DMS53 (cell line): ENCODE measurements around the gene SETBP1.

ENCODE experiments used
- DNase-seq: peaks from one replicate; lab custom pipeline; 2025; lab: John Stamatoyannopoulos, UW

Gene SETBP1

DNA sequence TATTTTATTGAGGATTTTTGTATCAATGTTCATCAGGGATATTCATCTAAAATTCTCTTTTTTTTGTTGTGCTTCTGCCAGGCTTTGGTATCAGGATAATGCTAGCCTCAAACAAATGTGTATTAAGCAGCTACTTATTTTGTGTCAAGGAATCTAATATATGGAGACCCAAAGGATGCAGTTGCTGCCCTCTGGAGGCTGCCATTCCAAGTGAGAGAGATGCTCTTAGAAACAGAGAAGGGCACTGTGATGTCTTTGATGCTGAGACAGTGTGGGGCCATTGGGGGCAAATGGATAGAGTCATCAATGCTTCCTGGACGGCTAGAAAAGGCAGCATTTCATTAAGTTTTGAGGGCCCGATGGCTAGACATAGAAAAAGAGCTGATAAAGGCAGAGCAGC lies 292.6 kb downstream of the SETBP1 start:
- DNase-seq = peak; percentile 20

- no peak for DNase-seq
Observed at GRCh38 chr18:44974174-44974573, 293.5 kb downstream of the SETBP1 start.

- DNase-seq = no peak
Observed at GRCh38 chr18:44977856-44978255, 297.2 kb downstream of the SETBP1 start.

DNA sequence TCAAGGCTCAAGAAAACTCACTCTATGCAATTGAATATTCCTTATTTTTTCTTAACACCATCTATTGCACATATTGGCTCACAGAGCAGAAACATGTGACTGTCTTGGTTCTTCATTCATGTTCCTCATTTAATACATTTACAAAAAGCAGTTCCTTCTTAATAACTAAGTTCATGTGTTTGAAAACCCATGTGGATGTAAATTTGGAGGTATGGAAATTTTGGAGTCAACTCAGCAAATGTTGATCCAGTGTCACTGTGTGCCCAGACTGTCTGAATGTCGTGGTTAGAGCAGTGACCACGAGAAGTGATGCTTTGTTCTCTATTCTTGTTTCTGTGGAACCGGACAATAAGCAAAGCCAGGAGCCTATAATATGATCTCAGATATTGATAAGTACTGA lies 299.1 kb downstream of the SETBP1 start:
- DNase-seq = no peak

DNA sequence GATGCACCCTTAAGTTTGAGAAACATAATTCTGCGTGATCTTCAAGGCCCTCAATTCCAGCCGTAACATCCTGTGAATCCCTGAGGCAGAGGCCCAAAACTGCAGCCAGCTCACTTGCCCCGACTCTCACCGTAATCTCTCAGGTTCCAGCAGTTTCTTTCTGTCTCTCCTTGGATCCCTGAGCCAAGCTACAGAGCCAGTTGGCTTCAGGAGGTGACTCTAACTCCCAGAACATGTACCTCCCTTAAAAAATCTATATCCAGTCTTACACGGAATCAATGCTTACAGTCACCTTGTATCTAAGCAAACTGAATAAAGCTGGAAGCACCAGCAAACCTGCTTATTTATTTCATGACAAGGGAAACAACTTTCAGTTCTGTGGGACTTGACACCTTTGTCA lies 300.4 kb downstream of the SETBP1 start:
- DNase-seq = no peak

DNA sequence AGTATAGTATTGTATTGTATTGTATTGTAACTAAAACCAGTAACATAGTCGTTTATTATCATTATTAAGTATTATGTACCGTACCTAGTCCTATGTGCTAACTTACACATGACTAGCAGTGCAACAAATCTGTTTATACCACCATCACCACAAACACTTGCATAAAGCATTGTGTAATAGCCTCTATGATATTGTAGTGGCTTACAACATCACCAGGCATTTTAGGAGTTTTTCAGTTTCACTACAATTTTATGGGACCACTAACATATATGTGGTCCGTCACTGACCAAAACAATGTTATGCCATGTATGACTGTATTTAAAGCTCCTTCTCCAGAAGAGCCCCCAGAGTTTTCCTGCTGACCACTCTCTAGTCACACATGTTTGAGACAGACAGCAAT lies 306.2 kb downstream of the SETBP1 start:
- DNase-seq = no peak

DNA sequence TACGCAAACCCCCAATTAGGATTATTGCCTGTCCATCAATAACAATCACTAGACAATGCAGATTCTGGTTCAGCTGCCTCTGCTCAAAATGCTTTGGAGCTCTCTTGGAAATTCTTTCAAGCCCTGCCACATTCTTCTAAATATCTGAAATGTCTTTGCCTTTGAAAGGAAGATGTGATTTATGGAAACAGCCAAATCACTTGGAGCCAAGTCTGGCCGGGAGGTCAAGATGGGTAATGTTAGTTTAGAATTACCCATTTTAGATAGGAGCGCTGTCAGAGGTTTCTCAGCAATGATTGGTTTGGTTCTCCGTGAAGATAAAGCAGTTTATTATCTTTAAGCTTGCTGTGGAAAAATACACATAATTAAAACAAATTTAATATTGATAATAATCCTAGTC lies 306.7 kb downstream of the SETBP1 start:
- no peak for DNase-seq

GRCh38 chr18:44988821-44989587 lies 308.3 kb downstream of the SETBP1 start:
- DNase-seq = no peak

DNA sequence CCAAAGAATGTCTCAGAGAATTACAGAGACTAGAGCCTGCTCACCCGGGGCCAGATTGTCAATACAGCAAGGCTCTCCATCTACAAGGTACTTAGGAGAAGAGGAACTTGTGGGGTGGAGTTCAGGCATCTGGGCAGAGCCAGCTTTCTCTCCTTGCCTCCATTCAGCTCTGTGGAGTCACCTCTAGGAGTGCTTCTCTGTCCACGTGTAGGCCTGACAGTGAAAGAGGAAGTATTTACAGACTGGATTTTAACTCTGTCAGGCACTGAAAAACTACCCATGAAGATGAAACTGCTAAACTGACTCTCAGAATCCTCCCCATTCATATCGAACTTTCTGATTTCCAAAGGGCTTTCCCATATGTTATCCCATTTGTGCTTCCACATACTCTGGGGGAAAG lies 315.6 kb downstream of the SETBP1 start:
- DNase-seq = no peak

DNA sequence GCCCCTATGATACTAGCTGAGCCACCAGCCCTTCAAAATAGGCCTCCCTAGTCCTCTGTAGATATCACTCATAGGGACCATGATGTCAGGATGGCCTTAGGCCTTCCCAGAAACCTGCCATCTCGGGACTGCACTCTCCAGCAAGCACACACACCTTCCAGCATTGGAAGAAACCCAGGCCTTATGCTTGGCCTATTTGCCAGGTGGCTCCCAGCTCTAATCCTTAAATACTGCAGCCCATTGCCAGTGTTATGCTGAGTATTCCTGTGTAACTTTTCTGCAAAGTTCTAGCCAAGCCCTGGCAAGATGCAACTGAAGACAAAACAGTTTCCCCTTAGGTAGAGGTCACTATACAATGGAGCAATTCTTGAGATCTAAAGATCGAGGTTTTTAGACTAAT lies 316.5 kb downstream of the SETBP1 start:
- DNase-seq = no peak

DNA sequence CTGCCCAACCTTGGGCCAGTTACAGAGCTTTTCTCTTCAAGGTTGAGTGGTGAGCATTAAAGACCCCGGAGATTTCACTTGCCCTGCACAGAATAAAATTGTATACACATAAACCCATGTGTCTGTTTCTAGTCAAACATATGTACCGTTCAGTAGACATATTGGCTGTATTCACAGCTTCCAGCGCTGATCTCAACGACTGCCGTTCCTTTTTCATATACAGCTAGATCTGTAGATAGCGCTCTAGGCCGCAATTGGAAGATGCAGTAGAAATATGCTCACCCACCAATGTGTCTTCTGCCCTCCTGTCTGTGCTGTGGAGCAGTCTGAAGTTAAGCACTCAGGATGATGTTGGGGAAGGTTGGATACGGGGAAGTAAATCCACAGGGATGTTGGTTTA lies 317.7 kb downstream of the SETBP1 start:
- DNase-seq = no peak

DNA sequence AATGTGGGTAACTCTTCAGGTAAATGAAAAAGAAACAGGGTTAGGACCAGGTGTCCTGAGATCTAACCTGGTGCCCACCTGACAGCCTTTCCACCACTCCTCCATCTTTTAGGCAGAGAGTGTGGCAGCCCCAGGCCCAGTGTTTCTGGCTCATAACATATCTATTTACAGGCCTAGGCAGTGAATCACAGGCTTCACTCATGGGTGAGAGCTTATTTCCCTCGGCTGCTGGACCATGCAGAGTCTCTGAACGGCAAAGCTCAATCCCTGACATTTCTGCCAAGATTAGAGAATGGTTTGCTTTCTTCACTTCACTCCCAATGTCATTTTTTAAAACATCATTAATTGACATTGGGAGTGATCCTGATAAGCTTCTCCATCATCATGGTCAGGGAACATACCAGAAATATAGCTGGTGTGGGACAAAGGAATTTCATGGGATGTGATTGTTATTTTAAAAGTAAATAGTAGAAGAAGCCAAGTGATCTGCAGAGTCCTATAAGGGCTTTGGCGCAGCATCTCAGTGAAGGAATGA lies 323.9 kb downstream of the SETBP1 start:
- DNase-seq = no peak

GRCh38 chr18:45006934-45007333 lies 326.2 kb downstream of the SETBP1 start:
- no peak for DNase-seq

DNA sequence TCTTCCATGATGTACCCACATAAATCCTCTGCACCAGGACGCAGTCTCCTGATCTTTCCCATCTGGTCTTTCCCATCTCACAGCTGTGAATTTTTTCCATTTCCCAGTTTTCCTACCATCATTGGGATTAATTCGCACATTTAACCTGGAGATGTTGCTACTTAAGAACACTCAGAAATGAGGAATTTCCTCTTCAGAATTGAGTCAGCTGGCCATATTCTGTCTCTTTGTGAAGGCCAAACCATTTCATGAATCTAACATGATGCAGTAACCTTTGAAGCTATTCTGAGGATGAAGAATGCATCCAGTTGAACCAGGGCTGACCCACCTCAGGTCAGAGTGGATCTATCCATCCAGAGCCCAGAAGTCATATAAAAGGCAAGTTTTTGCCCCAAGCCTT lies 326.8 kb downstream of the SETBP1 start:
- no peak for DNase-seq

GRCh38 chr18:45008694-45009413 lies 328.2 kb downstream of the SETBP1 start:
- DNase-seq = no peak

GRCh38 chr18:45009756-45010155 lies 329.1 kb downstream of the SETBP1 start:
- no peak for DNase-seq

DNA sequence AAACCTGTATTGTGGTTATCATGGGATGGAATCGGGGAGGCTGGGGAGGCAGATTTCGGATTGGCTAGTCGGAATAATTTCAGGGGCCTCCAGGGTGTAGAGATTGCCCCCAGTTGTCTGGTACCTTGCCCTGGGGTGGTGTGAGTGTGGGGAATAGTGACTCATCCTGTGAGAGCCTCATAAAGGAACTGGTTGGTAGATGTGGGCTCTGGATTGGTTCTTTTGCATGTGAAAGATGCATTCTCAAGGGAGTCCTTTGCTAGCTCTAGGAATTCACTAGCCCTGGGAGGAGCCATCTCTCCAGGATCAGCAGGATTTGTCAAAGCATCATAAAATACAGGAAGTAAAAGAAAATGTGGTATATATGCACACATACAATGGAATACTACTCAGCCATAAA lies 331.6 kb downstream of the SETBP1 start:
- no peak for DNase-seq

- peak; percentile 52 for DNase-seq
Observed at GRCh38 chr18:45014047-45014501, 333.4 kb downstream of the SETBP1 start.

- DNase-seq = peak; percentile 32
Observed at GRCh38 chr18:45015788-45016128, 335.1 kb downstream of the SETBP1 start.

DNA sequence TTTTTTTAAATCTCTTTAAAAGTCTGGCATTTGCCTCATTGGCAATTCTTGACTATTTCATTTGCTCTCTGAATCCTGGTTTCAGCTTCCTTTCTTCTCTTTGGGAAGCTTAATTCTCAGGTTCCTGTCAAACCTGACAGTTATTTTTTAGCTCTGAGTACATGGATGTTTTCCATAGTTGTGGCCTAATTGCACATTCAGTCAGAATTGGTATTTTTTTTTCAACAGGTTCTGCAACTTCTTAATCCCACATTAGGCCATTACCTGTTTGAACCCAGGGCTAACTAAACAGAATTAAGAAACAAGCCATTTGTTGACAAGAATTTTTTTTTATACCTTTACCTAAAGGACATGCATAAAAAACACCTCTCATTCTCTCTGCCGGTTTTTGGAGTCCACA lies 338.8 kb downstream of the SETBP1 start:
- DNase-seq = no peak

GRCh38 chr18:45023519-45023918 lies 342.8 kb downstream of the SETBP1 start:
- DNase-seq = no peak

GRCh38 chr18:45024357-45025088 lies 343.8 kb downstream of the SETBP1 start:
- no peak for DNase-seq

DNA sequence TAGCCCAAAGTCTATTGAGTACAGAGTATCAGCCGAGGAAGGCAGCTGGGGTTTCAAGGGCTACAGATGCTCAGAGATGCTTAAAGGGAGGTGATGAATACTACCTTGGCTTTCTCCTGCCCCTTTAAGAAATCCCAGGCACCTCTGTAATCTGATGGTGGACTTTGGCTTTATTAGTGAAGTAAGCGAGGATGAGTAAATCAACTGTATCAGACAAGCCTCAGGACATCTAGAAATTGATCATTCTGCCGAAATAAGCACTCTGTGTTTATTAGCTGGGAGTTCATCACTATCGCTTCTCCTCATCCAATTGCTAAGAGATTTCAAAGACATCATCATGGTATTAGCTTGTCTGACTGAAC lies 344.4 kb downstream of the SETBP1 start:
- no peak for DNase-seq
